ENCODE data around the gene ZIC4.

Gene ZIC4

DNA sequence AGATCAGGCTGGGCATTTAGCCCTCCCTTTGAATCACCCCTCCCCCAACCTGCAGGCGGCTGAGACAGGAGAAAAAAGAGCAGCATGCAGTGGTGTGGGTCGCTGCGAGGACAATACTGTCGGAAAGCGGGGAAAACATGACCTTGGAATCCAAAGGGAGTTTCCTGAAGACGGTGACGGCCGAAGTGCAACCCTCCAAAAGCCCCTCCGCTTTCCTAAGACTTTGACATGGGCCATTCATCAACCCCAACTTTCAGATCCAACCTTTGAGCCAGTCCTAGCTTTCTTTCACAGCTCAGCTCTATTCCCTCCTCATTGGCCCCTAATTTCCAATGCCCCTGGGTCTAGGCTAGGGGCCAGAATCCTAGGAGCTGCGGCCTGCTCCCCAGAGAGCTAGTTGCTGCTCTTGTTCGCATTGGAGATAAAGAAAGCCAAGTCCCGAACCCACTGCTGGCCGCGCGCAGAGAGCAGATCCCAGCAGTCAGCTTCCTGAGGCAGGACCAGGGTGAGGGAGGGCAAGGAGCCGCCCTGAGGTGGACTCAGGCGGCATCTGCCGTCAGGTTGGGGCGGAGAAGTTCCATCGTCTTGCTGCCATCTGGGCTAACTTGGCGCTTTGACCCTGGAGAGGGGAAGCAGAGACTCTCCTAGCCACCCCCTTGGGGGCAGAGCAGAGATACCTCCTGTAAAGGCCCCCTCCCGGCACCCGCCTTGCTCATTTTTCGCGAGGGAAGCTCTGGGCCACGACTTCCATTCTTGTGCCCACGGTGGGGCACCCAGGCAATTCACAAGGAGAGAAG is 914 bp downstream of the ZIC4 start:
- DNase-seq (ENCODE audit: low read depth in 2 of 2): no peak

DNA sequence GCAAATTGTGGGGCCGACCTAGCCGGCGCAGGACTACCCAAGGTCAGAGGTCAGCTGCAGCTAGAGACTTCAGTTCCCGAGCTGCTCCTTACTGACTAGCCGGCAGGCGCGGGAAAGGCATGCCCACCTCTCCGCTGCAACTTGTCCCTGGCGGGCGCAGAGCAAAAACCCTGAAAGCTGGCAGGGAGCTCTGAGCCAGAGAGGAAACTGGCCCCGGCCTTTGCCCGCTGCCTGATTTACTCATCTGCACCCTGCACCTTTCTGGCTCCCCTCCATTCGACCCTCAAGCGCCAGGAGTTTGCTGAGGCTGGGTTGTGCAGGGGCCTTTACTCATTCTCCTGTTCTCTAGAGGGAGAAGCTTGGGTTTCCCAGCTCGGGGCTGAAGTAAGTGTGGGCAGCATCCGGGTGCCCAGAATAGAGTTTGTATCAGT is 1.5 kb downstream of the ZIC4 start:
- no peak for DNase-seq (ENCODE audit: low read depth in 2 of 2)

DNA sequence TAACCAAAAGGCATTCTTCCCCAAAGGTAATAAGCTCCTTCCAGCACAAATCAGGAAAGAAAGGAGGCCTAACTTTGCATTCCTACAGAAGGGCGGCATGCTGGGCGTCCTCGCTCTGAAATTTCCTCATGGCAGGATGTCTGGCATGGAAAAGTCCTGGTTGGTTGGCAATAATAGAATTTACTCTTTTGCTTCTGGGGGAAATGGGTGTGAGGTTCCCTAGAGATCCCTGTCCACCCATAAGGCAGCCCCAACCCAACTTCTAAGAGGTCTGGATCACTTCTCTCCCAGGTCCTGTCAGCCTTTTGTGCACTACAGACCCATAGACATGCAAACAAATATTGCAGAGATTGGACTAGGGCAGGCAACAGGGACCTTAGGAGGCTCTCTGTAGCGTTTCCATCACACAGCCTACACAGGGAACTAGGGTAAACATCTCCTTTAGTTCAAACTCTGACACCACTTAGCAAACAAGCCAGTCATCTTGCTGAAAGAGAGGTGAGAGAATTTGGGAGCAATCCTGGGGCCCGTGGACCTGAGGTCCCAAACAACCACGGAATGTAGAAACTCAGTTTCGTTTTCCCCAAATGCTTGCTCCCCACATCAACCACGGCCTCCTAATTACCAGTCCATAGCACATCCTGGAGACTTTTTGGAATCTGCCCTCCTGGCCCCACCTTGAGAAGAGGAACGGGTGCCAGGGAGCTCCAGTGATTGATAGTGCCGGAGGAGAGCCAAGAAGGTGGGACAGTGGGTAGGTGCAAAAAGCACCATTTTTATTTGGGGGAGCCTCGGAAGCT is 2.1 kb downstream of the ZIC4 start:
- DNase-seq (ENCODE audit: low read depth in 2 of 2): no peak

DNA sequence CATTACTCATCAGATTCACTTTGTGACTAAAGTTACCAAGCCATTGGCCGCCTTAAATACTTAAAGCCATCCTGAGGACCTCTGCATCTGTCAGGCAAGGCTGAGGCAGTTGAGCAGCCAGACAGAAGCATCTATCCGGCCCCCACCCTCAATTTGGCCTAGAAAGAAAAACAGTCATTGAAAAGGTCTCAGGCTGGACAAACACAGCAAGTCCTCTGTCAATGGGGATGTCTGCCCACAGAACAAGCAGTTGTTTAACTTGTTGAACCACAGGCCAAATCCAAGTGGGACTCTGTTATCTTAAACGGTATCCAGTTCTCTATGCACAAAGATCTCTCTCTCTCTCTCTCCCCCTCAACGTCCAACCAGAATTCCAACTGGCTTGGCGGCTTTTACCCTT is 2.8 kb downstream of the ZIC4 start:
- no peak for DNase-seq (ENCODE audit: low read depth in 2 of 2)

DNA sequence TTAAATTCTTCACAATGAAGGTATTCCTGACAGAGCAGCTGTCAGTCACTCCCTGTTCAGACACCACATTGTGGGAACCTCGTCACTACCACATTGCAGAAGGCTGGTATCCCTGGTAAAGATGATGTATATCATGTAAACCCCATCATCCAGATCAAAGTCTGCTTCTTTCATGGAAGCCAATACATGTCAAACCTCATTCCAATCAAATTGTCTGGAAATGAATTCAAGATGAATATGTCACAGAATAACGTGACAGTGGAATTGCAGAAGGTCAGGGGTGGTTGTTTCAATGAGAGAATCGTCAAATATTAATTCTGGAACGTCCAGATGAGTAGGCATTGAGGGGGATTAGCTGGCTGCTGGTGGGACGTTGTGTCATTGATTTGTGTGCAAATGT is 4.2 kb downstream of the ZIC4 start:
- no peak for DNase-seq (ENCODE audit: low read depth in 2 of 2)

DNA sequence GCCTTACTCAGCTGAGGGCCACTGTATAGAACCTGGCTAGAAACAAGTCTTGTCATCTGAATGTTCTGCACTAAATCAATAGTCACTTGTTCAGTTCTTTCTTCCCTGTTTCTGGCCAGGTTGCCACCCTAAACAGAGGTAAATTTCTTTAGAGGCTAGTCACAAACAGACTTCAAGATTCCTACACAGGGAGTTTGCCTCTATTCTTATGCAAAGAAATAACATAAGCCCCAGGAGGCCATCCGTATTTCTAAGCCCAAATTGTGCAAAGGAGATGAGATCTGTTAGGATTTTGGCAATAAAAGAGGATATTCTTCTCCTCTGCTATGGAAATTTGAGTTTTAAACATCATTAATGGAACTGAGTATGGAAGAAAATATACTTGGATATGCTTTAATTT is 4.9 kb downstream of the ZIC4 start:
- DNase-seq (ENCODE audit: low read depth in 2 of 2): no peak

DNA sequence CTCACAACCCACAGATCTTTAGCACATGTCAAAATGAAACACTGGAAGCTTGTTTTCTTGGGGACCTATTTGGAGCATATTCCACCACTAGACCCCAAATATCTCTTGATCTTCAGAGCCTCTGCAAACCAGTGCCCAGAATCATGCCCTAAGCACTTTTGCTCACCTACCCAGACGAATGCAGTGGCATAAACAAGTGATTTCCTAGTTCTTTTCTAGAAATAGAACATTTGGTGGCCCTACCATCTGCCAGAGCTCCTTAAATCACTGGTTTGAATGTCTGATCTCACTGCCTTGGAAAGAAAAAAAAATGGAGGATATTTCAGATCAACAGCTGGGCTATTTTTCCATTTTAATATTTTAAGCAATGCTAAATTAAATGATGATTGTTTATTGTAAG is 5.3 kb downstream of the ZIC4 start:
- no peak for DNase-seq (ENCODE audit: low read depth in 2 of 2)

DNA sequence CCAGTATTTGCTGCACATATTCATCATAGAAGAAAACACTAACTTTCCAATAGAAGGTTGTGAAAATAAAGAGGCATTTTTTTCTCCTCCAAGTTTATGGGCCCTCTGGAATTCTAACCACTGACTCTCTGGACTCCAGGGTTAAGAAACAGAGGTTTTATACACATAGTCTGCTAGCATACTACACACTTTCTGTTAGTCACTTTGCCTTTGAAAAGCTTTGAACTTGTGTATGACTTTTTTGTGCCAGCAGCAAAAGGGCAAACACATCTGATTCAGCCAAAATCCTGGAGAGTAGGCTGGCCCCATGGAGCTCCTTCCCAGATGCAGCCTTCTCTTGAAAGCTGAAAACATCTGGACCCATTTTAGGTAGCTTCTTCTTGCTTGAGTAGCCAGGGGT is 6.2 kb downstream of the ZIC4 start:
- no peak for DNase-seq (ENCODE audit: low read depth in 2 of 2)

DNA sequence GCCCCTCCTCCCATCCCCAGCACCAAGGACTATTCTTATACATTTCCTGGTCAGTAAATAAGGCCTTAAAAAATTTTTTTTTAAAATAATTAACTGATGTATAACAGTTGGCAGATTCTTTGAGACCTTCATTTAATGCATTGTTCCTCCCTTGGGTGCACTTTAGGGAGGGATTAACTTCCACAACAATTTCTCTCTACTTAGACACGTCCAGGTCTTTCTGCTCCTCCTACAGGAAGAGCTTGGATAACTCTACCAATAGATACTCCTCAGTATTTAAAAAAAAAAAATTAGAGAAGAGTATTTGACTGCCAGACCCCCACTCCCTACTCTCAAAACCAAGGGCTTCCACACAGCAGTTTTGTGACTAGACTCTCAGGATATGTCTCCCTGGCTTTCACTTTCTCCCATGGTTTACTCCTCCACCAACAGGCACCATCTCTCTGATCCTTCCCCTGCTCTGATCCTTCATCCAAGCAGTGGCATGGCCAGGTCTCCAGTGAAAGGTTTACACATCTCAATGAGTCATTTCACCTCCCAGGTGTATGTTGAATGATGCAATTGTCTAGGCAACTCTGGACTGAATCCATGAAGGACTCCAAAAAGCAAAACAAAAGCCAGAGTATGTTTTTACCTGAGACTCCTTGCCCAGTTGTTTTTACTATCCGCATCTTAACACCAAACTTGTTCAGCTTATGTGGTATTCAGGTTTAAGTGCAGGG is 7.4 kb downstream of the ZIC4 start:
- no peak for DNase-seq (ENCODE audit: low read depth in 2 of 2)

DNA sequence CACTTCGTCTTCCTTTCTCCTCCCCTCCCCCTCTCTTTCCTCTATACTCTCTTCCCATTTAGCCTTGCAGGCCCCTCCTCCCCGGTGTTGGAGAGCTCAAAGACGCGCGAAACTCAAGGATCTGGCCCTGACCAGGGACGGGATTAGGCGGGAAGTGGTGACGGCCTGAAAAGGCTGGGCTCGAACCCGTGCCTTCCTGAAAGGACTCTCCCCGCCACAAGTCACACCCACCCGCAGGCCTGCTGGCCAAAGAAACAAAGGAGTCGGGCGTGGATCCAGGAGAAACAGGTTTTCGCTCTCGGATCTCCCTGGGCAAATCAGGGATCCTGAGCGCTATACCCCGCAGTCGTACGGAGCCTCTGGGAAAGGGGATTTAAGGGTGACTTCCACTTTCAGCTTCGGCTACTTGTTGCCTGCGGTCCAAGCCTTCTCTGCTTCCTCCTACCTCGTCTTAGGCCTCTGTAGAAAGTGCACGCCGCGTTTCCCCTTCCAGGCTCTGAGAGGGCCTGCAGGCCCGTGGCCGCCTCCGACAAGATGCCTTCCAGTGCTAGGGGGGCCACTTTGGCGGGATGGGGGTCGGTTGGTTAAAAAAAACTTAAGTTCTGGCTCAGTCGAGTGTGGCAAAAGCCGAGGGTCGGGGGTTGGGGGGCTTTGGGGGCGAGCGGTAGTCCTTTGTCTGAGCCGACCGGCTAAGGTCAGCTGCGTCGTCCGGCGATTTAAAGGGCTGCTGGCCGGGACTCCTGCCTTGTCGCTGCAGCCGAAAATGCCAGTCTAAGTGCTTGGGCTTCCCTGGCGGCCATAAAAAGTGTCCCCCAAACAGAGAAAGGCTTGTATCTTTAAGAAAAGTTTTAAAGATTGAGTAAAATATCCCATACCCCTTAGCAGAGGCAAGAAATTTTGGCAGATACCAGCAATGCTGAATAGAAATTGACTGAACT is 8.2 kb downstream of the ZIC4 start:
- no peak for DNase-seq (ENCODE audit: low read depth in 2 of 2)

DNA sequence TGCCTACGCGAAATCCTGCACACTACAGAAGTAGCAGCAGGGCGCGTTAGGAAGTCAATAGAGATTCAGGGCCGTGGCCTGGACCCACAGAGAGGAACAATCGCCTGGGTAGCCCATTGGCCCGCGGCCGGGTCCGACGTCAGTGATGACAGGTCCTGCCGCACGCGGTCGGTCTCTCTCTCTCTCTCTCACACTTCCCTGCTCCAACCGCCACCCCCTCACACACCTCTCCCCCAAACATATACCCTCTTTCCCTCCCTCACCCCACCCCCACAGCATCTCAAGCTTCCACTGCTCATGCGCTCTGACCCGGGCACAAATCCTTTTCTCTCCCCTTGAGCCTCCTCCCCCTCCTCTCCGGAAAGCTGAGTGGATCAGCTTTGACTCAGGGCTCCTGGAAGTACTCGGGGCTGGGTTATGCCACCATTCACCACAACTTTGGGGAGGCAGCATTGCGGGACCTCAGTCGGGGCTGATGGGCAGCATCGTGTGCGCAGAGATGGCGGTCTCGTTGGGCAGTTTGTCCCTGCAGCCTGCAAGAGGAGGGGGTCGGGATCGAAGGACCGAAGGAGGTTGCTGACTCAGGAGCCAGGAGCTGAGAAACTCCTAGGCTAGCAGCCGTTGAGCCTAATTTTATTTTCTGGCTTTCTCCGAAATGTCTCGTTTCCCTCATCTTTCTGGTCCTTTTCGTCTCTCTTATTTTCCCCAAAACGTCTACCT is 9.0 kb downstream of the ZIC4 start:
- DNase-seq (ENCODE audit: low read depth in 2 of 2): no peak

DNA sequence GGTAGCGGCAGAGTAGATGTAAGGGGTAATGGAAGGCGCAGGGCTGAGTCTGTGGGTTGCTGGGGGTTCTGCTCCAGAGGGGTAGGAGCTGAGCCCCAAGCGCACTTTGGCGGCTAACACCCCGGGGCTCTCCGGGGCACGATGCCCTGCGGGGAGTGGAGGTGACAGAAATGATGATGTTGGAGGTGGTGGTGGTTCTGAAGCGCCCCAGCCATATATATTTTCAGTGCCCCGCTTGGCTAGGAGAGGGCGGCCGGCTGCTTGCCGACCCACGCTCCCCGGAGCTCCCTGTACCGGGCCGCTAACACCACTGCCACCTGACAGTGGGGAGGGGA is 9.7 kb downstream of the ZIC4 start:
- no peak for DNase-seq (ENCODE audit: low read depth in 2 of 2)

DNA sequence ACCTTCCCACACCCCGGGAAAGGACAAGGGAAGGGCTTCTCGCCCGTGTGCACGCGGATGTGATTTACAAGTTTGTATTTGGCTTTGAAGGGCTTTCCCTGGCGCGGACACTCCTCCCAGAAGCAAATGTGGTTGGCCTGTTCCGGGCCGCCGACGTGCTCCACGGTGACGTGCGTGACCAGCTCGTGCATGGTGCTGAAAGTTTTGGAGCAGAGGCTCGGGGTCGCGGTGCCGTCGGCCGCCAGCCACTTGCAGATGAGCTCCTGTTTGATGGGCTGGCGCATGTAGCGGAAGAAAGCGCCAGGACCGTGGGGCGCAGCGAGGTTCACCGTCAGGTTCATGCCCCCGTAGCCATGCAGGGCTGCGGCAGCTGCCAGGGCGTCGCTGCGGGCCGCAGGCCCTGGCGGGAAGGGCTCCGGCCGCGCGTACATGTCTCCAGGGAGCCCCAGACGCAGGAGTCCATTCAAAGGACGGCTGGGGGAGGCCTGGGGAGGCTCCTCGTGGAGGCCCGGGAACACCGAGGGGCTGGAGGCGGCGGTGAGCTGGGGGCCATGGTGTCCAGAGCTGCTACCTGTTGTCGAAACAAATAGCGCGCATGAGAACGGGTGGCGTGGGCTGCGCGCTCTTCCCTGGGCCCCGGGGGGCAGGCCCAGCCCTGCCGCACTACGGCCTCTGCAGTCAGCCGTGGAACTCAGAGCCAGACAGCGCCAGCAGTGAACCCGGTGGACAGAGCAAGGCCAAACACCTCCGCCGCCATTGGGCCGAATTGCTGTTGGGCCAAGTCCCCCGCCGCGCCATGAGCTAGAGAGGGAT is 10.2 kb downstream of the ZIC4 start:
- DNase-seq (ENCODE audit: low read depth in 2 of 2): no peak

DNA sequence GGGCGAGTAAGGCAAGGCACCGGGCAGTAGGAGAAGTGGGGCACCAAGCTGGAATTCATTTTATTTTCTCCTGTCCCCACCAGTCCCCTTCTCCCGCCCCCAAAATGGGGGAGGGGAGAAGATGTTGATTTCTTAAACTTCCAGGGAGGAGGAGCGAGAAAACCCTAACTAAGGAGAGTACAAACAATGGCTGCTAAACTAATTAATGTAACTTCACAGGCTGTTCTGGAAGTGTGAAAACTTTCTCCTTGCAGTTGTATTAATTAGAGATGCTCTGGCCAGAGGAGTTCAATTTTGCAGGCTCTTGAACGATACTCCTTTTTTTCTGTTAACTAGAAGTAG is 11.5 kb downstream of the ZIC4 start:
- DNase-seq (ENCODE audit: low read depth in 2 of 2): no peak

DNA sequence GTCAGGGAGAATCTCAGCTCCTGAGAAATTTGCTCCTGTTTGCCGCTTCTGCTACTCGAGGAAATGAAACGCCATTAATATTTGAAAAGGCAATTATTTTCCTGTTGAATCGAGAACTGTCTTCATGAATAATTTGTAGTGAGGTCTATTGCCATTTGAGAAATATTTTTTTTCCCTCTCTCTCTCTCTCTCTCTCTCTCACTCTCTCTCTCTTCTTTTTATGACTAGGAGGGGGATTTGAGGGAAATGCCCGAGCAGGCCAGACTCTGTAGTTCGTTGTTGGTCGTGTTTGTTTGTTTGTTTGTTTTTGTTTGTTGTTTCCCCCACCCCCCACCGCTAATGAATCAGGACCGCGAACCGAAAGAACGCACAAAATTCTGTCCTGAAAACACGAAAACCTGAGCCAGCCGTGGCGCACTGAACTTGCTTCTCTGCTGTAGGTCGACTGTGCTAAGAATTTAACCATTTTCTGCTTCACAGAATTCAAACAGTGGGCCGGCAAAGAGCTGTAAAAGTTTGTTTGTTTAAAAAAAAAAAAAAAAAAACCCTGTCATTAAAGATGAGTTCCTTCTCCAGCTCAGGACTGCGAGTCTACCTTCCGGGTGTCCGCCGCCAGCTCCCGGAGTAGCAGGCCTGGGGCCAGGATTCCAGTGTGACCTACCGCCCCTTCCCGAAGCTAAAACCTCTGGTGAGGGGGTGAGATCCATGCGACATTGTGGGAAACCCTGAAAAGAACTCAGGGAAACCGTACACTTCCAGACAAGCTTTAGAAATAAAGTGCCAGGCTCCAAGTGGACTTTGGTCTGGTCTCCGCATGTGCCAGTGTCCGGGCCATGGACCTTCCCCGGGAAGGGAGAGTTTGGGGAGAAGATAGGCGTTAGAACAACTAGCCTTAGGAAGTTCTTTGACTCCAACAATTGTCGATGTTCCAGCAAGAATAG is 12.1 kb downstream of the ZIC4 start:
- no peak for DNase-seq (ENCODE audit: low read depth in 2 of 2)

DNA sequence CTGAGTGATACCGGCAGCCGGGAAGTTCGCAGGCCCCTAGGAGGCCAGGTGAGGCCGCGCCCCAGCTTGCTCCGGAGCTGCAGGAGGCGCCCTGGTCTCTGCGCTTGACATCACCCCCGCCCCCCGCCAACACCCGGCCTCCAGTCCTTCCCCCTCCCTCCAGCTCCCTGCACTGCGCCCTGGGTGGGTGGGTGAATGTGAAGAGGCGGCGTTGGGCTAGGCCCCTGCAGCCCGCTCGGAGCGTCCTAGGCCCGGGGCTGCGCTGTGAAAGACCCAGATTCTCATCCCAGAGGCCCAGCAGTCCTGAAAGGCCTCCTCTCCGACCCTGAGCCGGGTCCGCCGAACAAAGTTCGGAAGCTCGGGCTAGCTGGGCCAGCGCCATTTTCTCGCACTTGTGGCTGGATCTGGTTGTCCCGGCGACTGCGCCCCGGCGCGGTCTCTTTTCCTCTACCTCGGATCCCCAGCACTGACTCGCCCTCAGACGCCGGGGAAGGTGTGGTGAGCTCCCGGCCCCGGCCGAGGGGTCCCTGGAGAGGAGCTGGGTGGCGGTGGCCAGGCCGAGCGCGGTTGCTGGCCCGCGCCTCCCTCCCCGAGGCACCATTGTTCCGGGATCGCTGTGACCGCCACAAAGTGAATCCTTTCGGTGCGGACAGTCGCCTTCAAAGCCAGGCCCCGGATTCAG is 12.9 kb downstream of the ZIC4 start:
- DNase-seq (ENCODE audit: low read depth in 2 of 2): peak in 1 of 2 experiments; percentile 39

DNA sequence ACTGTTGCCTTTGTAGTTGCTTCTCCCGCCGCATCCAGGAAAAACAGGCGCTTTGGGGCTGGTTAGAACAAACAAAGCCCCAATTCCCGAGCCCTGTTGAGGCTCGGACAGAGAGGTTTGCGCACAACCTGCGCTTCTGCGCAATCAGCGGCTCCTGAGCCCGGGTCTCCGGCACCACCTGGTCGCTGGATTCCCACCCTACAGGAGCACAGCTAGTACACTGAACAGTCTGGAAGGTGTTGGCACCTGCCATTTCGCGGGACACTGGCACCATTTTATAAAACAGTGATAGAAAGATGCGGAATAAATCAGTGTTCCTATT is 13.8 kb downstream of the ZIC4 start:
- no peak for DNase-seq (ENCODE audit: low read depth in 2 of 2)

DNA sequence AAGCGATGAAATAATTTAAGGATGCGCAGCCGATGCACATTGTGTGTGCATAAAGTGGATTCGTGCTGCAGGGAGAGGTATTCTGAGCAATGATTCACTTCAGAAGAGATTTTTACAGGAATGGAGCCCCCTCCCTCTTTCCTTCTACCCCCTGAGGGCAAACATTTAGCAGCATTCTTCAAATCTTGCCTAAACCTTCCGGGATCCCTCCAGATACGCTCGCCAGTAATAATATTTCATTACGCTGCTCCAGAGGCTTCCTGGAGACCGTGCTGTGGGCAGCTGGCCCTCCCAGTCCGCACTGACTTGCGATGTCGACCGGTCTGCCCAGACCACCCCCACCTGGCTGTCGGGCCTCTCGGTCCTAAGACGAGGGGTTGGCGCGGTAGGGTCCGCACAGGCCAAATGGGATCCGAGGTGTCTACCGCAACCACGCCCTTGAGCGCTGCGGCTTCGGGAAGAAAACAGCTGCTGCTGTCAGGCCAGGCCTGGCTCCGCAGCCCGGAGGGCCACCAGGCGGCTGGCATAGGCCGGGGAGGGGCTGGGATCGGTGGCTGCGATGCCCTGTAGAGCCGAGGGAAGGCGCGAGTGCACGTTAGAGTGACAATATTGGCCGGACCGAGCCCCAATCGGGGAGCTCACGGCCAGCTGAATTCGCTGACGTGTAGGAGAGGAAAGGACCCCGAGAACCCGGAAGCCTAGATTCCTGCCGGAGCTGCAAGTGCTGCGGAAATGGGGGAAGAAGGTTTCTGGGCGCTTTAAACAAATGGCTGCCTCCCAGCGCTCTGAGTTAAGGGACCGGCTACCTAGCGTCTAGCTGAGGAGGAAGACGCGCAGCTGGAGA is 14.3 kb downstream of the ZIC4 start:
- peak; percentile 63 to 67 for DNase-seq (ENCODE audit: low read depth in 2 of 2)
